PC-9 (cell line): Measurements from ENCODE around the gene DPYSL4. TPM values are rescaled to one million over a fixed set of nuclear protein-coding genes. Genes with fewer than 3 reads are reported as not detected.

Experiments used
- BruUV-seq: library from RNA; stranded (reverse); fragments of 400-500 nt; replicated peaks from 2 replicates; lab custom pipeline; 2021; lab: Mats Ljungman, UMichigan
- CTCF ChIA-PET: fragments of 300-600 bp; sonication (Branson Sonifier 250); formaldehyde crosslinking; loops from one replicate; lab custom pipeline; 2022; ENCODE audit warnings: antibody characterized with exemption; lab: Charles Lee
- POLR2A ChIA-PET: fragments of 300-600 bp; sonication (Branson Sonifier 250); formaldehyde crosslinking; loops from one replicate; lab custom pipeline; 2022; ENCODE audit warnings: antibody characterized with exemption; ENCODE audit not compliant: unreplicated experiment; lab: Charles Lee
- DNase-seq, 2 experiments: peaks; one replicate each; pipeline versions ENCODE4 v3.0.0 to v3.0.0-alpha.2; 2015 to 2022; ENCODE audit warnings: mixed read lengths in 1 of 2
- H2AFZ ChIP-seq: fragments of 200-600 bp; sonication (generic); 2 replicates; pipeline ENCODE4 v1.8.1; 2017; ENCODE audit warnings: antibody characterized with exemption
- H3F3A ChIP-seq: fragments of 200-600 bp; sonication (generic); 2 replicates; pipeline ENCODE4 v1.8.1; 2017; ENCODE audit warnings: antibody characterized with exemption, mild to moderate bottlenecking, low read depth; ENCODE audit not compliant: insufficient read depth
- H3K27ac ChIP-seq: fragments of 200-600 bp; sonication (generic); 2 replicates; pipeline ENCODE4 v1.6.1; 2016; ENCODE audit warnings: mixed run types
- H3K27me3 ChIP-seq: fragments of 200-600 bp; sonication (generic); 2 replicates; pipeline ENCODE4 v1.6.1; 2016; ENCODE audit warnings: low read depth, mixed run types; ENCODE audit not compliant: insufficient read depth
- H3K36me3 ChIP-seq: fragments of 200-600 bp; sonication (generic); 2 replicates; pipeline ENCODE4 v1.6.1; 2016; ENCODE audit warnings: low read depth, mixed run types
- H3K4me1 ChIP-seq: fragments of 200-600 bp; sonication (generic); replicated peaks from 2 replicates; pipeline ENCODE4 v1.6.1; 2016; ENCODE audit warnings: mixed run types; ENCODE audit not compliant: insufficient read depth
- H3K4me2 ChIP-seq: fragments of 200-600 bp; sonication (generic); 2 replicates; pipeline ENCODE4 v1.6.1; 2017; ENCODE audit warnings: mixed run types
- H3K4me3 ChIP-seq: fragments of 200-600 bp; sonication (generic); 2 replicates; pipeline ENCODE4 v1.6.1; 2016; ENCODE audit warnings: mixed run types
- H3K79me2 ChIP-seq: fragments of 200-600 bp; sonication (generic); 2 replicates; pipeline ENCODE4 v1.6.1; 2017; ENCODE audit warnings: low read depth, mixed run types
- H3K9me2 ChIP-seq: fragments of 200-600 bp; sonication (generic); 2 replicates; pipeline ENCODE4 v1.8.1; 2017; ENCODE audit warnings: mild to moderate bottlenecking; ENCODE audit not compliant: insufficient read depth
- H3K9me3 ChIP-seq: fragments of 200-600 bp; sonication (generic); 2 replicates; pipeline ENCODE4 v1.8.1; 2016; ENCODE audit warnings: low read depth; ENCODE audit not compliant: insufficient read depth
- H4K20me1 ChIP-seq: fragments of 200-600 bp; sonication (generic); 2 replicates; pipeline ENCODE4 v1.8.1; 2017; ENCODE audit not compliant: insufficient read depth
- CTCF ChIP-seq: fragments of 200-600 bp; sonication (generic); conservative IDR thresholded peaks from 2 replicates; pipeline ENCODE4 v1.6.1; 2017; ENCODE audit warnings: mixed run types, antibody characterized with exemption, mild to moderate bottlenecking, moderate library complexity
- EZH2 ChIP-seq: fragments of 200-600 bp; sonication (generic); IDR thresholded peaks from 2 replicates; pipeline ENCODE4 v1.8.0; 2017; ENCODE audit warnings: antibody characterized with exemption, low read depth
- intact Hi-C: fragments of 100-400 bp; cut with micrococcal nuclease; formaldehyde crosslinking; loops from one replicate; pipeline ENCODE4 v1.10.0; 2022; ENCODE audit not compliant: unreplicated experiment
- total RNA-seq: library from RNA; stranded (reverse); gene quantifications from 2 replicates; pipeline ENCODE4 v1.2.3, GENCODE V29; 2021

The DPYSL4 gene
- total RNA-seq, 1 experiment from 2014 or later, result 4.8 TPM

- intact Hi-C loops, result no loop called here
- Histone ChIP-seq H3K4me3 (no peak overlapping the region), H3K36me3 (no peaks in the 10 kb centered on the region), H2AFZ (no peak overlapping the region), H3K27me3 (no peaks in the 10 kb centered on the region), H3K79me2 (no peaks in the 10 kb centered on the region), H3K4me1 (no peaks in the 10 kb centered on the region), H3F3A (no peaks in the 10 kb centered on the region), H3K27ac (no peak overlapping the region), H3K9me2 (no peaks in the 10 kb centered on the region), H3K4me2 (no peak overlapping the region), H3K9me3 (no peaks in the 10 kb centered on the region), H4K20me1 (no peaks in the 10 kb centered on the region)
- CTCF ChIA-PET, result no interaction called here
- POLR2A ChIA-PET, result no interaction called here
- TF ChIP-seq CTCF, result no peak
- no peak for TF ChIP-seq EZH2
- DNase-seq, result no peak
- no TSS peak for BruUV-seq
Observed at GRCh38 chr10:132230557-132231210, 43.9 kb downstream of the DPYSL4 start.

GRCh38 chr10:132231656-132232022 is 44.9 kb downstream of the DPYSL4 start:
- TF ChIP-seq CTCF (no peak), EZH2 (no peak)
- Histone ChIP-seq H3K79me2 (no peaks in the 10 kb centered on the region), H3K4me1 (no peaks in the 10 kb centered on the region), H3K9me2 (no peaks in the 10 kb centered on the region), H3F3A (no peaks in the 10 kb centered on the region), H3K27me3 (no peaks in the 10 kb centered on the region), H2AFZ (no peak overlapping the region), H3K4me2 (no peak overlapping the region), H3K9me3 (no peaks in the 10 kb centered on the region), H3K27ac (no peak overlapping the region), H3K36me3 (no peaks in the 10 kb centered on the region), H4K20me1 (no peaks in the 10 kb centered on the region), H3K4me3 (no peak overlapping the region)
- no TSS peak for BruUV-seq
- no peak for DNase-seq
- ChIA-PET CTCF (no interaction called here), POLR2A (no interaction called here)
- intact Hi-C loops, result no loop called here

- Histone ChIP-seq H3K27me3 (no peaks in the 10 kb centered on the region), H3K9me2 (no peaks in the 10 kb centered on the region), H3K27ac (no peak overlapping the region), H3K79me2 (no peaks in the 10 kb centered on the region), H3K9me3 (no peaks in the 10 kb centered on the region), H3K36me3 (no peaks in the 10 kb centered on the region), H2AFZ (no peak overlapping the region), H3K4me3 (no peak overlapping the region), H3K4me2 (no peak overlapping the region), H3F3A (no peaks in the 10 kb centered on the region), H4K20me1 (no peaks in the 10 kb centered on the region), H3K4me1 (no peaks in the 10 kb centered on the region)
- POLR2A ChIA-PET, result no interaction called here
- CTCF ChIA-PET, result no interaction called here
- intact Hi-C loops, result no loop called here
- BruUV-seq, result no TSS peak
- no peak for DNase-seq
- TF ChIP-seq EZH2 (no peak), CTCF (no peak)
Observed at GRCh38 chr10:132232023-132232951, 45.5 kb downstream of the DPYSL4 start.
